Esophagus muscularis mucosa (tissue), 4 donors: ENCODE results near the gene MS4A1. TPM values are rescaled to one million over a fixed set of nuclear protein-coding genes. Genes with fewer than 3 reads are reported as not detected.
"Not testable (repeated sequence)": the region's sequence is repeated elsewhere in the genome, so short reads cannot be mapped to it uniquely, and the experiment has no call there.

Experiments
- DNase-seq: peaks from one replicate; pipeline ENCODE4 v3.0.0-alpha.2; 2017; ENCODE audit errors: extremely low spot score
- H3K27ac ChIP-seq, 4 donors: fragments of 200-600 bp; sonication (generic); replicated peaks in 1 of 4; 1 replicate in 3 of 4; 2 replicates in 1 of 4; pipeline ENCODE4 v1.5.1; 2016 to 2019; ENCODE audit warnings: mild to moderate bottlenecking in 1 of 4
- H3K27me3 ChIP-seq, 4 donors: fragments of 200-600 bp; sonication (generic); one replicate each; pipeline versions ENCODE4 v1.5.1 to v1.6.0; 2016 to 2019
- H3K36me3 ChIP-seq, 4 donors: fragments of 200-600 bp; sonication (generic); one replicate each; pipeline ENCODE4 v1.5.1; 2016 to 2019
- H3K4me1 ChIP-seq, 4 donors: fragments of 200-600 bp; sonication (generic); one replicate each; pipeline ENCODE4 v1.5.1; 2016 to 2019
- H3K4me3 ChIP-seq, 4 donors: fragments of 200-600 bp; sonication (generic); 1 replicate in 2 of 4; 2 replicates in 2 of 4; pipeline ENCODE4 v1.5.1; 2016 to 2019; ENCODE audit warnings: mild to moderate bottlenecking in 4 of 4, moderate library complexity in 1 of 4
- H3K9me3 ChIP-seq, 4 donors: fragments of 200-600 bp; sonication (generic); 1 replicate in 3 of 4; 2 replicates in 1 of 4; pipeline ENCODE4 v1.5.1; 2016 to 2019
- CTCF ChIP-seq, 3 experiments: fragments of 200-600 bp in 2 of 3; fragments of 450-650 bp in 1 of 3; sonication (generic) in 2 of 3; IDR thresholded peaks; one replicate each; pipeline ENCODE4 v1.5.1; 2017 to 2019; ENCODE audit warnings: antibody characterized with exemption in 3 of 3, mild to moderate bottlenecking in 2 of 3, moderate library complexity in 1 of 3
- EP300 ChIP-seq: sonication (generic); formaldehyde crosslinking; IDR thresholded peaks from one replicate; pipeline ENCODE4 v1.6.1; 2017; ENCODE audit warnings: antibody characterized with exemption
- POLR2A ChIP-seq: fragments of 450-650 bp; IDR thresholded peaks from one replicate; pipeline ENCODE4 v1.6.1; 2017; ENCODE audit warnings: antibody characterized with exemption, moderate library complexity, mild to moderate bottlenecking, low read depth
- POLR2AphosphoS5 ChIP-seq, 2 donors: sonication (generic); formaldehyde crosslinking; IDR thresholded peaks; one replicate each; pipeline ENCODE4 v1.6.1; 2017; ENCODE audit warnings: antibody characterized with exemption in 2 of 2
- WGBS: methylation state at CpG from one replicate; pipeline ENCODE4 v1.1.5; 2018; 5-methylcytosine and 5-hydroxymethylcytosine counted together
- intact Hi-C: fragments of 100-400 bp; cut with DNase I; formaldehyde crosslinking; loops from one replicate; pipeline ENCODE4 v1.15.1; 2023
- total RNA-seq, 4 donors: library from RNA; depleted of rRNA; stranded (reverse); fragments of >200 nt; gene quantifications; one replicate each; pipeline versions ENCODE4 v1.1.0 to v1.2.1, GENCODE V29; 2016

The MS4A1 gene
- total RNA-seq, 4 donors from 2014 or later: 0.13 to 0.99 (median 0.23) TPM; not detected in 1

GRCh38 chr11:60498399-60498798, 42.8 kb downstream of the MS4A1 start:
- DNase-seq: no peak
- Histone ChIP-seq H3K27ac (no peak overlapping the region), H3K4me1 (no peaks in the 10 kb centered on the region), H3K36me3 (no peaks in the 10 kb centered on the region), H3K4me3 (no peak overlapping the region), H3K27me3 (no peaks in the 10 kb centered on the region), H3K9me3 (no peaks in the 10 kb centered on the region)
- 63% methylated on average over 2 of the region's 2 CpGs for WGBS
- intact Hi-C loops: no loop called here
- TF ChIP-seq EP300: no peak
- no peak for TF ChIP-seq POLR2AphosphoS5 (IDR thresholded peaks at IDR 0.05)
- TF ChIP-seq POLR2A: no peak
- no peak for TF ChIP-seq CTCF (IDR thresholded peaks at IDR 0.05)

- intact Hi-C loops: no loop called here
- TF ChIP-seq POLR2AphosphoS5 (IDR thresholded peaks at IDR 0.05) (no peak), POLR2A (no peak), CTCF (IDR thresholded peaks at IDR 0.05) (no peak), EP300 (no peak)
- WGBS: 62% methylated on average over 4 of the region's 4 CpGs
- no peak overlapping the region for H3K4me3 ChIP-seq
- H3K27ac ChIP-seq: no peak overlapping the region
- H3K9me3 ChIP-seq: no peaks in the 10 kb centered on the region
- H3K27me3 ChIP-seq: no peaks in the 10 kb centered on the region
- H3K4me1 ChIP-seq: no peaks in the 10 kb centered on the region
- H3K36me3 ChIP-seq: no peaks in the 10 kb centered on the region
- DNase-seq: no peak
Observed at GRCh38 chr11:60498853-60499252, 43.2 kb downstream of the MS4A1 start.

- H3K36me3 ChIP-seq: no peaks in the 10 kb centered on the region
- H3K4me1 ChIP-seq: no peaks in the 10 kb centered on the region
- DNase-seq: no peak
- no peaks in the 10 kb centered on the region for H3K9me3 ChIP-seq
- 62% methylated on average over 3 of the region's 3 CpGs for WGBS
- H3K27me3 ChIP-seq: no peaks in the 10 kb centered on the region
- TF ChIP-seq POLR2AphosphoS5 (IDR thresholded peaks at IDR 0.05) (no peak), POLR2A (no peak), EP300 (no peak), CTCF (IDR thresholded peaks at IDR 0.05) (no peak)
- no peak overlapping the region for H3K4me3 ChIP-seq
- intact Hi-C loops: no loop called here
- no peak overlapping the region for H3K27ac ChIP-seq
Observed at GRCh38 chr11:60500276-60500910, 44.7 kb downstream of the MS4A1 start.

- no peaks in the 10 kb centered on the region for H3K27me3 ChIP-seq
- no peaks in the 10 kb centered on the region for H3K36me3 ChIP-seq
- H3K4me1 ChIP-seq: no peaks in the 10 kb centered on the region
- TF ChIP-seq POLR2AphosphoS5 (IDR thresholded peaks at IDR 0.05): no peak
- 74% methylated on average over 3 of the region's 3 CpGs for WGBS
- no peak for DNase-seq
- intact Hi-C loops: no loop called here
- H3K4me3 ChIP-seq: no peak overlapping the region
- H3K9me3 ChIP-seq: no peaks in the 10 kb centered on the region
- H3K27ac ChIP-seq: no peak overlapping the region
Observed at GRCh38 chr11:60502221-60502775, 46.7 kb downstream of the MS4A1 start.

- 82% methylated on average over 3 of the region's 3 CpGs for WGBS
- TF ChIP-seq POLR2A (no peak), EP300 (no peak), POLR2AphosphoS5 (IDR thresholded peaks at IDR 0.05) (no peak), CTCF (IDR thresholded peaks at IDR 0.05) (no peak)
- H3K9me3 ChIP-seq: no peaks in the 10 kb centered on the region
- DNase-seq: no peak
- H3K4me3 ChIP-seq: no peak overlapping the region
- intact Hi-C loops: no loop called here
- H3K27me3 ChIP-seq: no peaks in the 10 kb centered on the region
- H3K27ac ChIP-seq: no peak overlapping the region
- H3K36me3 ChIP-seq: no peaks in the 10 kb centered on the region
- no peaks in the 10 kb centered on the region for H3K4me1 ChIP-seq
Observed at GRCh38 chr11:60504219-60504905, 48.7 kb downstream of the MS4A1 start.

- intact Hi-C loops, H3K4me1 ChIP-seq, H3K36me3 ChIP-seq, H3K27ac ChIP-seq, DNase-seq, H3K27me3 ChIP-seq, H3K9me3 ChIP-seq, H3K4me3 ChIP-seq: not testable (repeated sequence)
- WGBS: 81% methylated on average over 15 of the region's 15 CpGs
Observed at GRCh38 chr11:60509609-60510008, 54.0 kb downstream of the MS4A1 start.

GRCh38 chr11:60510209-60510608, 54.6 kb downstream of the MS4A1 start:
- DNase-seq, H3K36me3 ChIP-seq, H3K27me3 ChIP-seq, H3K9me3 ChIP-seq, intact Hi-C loops, H3K4me1 ChIP-seq, H3K4me3 ChIP-seq, H3K27ac ChIP-seq: not testable (repeated sequence)
- WGBS: 93% methylated on average over 10 of the region's 28 CpGs
